Measurements from ENCODE around the gene S100A7A.
"Not testable (repeated sequence)": the region's sequence is repeated elsewhere in the genome, so short reads cannot be mapped to it uniquely, and the experiment has no call there.

Gene S100A7A

GRCh38 chr1:153404768-153405167, 11.6 kb upstream of the S100A7A start:
- no peak for DNase-seq (ENCODE audit: low read depth)
- no peak overlapping the region for H3K4me3 ChIP-seq (ENCODE audit: low read depth, low read length)
- peak; percentile 25 for TF ChIP-seq CTCF (conservative IDR thresholded peaks at IDR 0.05; ENCODE audit: low read depth, low read length)

- DNase-seq (ENCODE audit: low read depth); H3K4me3 ChIP-seq (ENCODE audit: low read depth, low read length): not testable (repeated sequence)
Measured at GRCh38 chr1:153405825-153406599, 10.3 kb upstream of the S100A7A start.

GRCh38 chr1:153407274-153407673, 9.0 kb upstream of the S100A7A start:
- not testable (repeated sequence) for DNase-seq (ENCODE audit: low read depth); H3K4me3 ChIP-seq (ENCODE audit: low read depth, low read length)

GRCh38 chr1:153413961-153414360, 2.4 kb upstream of the S100A7A start:
- not testable (repeated sequence) for DNase-seq (ENCODE audit: low read depth); H3K4me3 ChIP-seq (ENCODE audit: low read depth, low read length)

- DNase-seq (ENCODE audit: low read depth), result no peak
- no peak for TF ChIP-seq CTCF (conservative IDR thresholded peaks at IDR 0.05; ENCODE audit: low read depth, low read length)
- no peak overlapping the region for H3K4me3 ChIP-seq (ENCODE audit: low read depth, low read length)
Measured at GRCh38 chr1:153417136-153417888, 992 bp downstream of the S100A7A start.

GRCh38 chr1:153418758-153419435, 2.6 kb downstream of the S100A7A start:
- not testable (repeated sequence) for DNase-seq (ENCODE audit: low read depth); H3K4me3 ChIP-seq (ENCODE audit: low read depth, low read length)

- not testable (repeated sequence) for DNase-seq (ENCODE audit: low read depth); H3K4me3 ChIP-seq (ENCODE audit: low read depth, low read length)
Measured at GRCh38 chr1:153419436-153419793, 3.1 kb downstream of the S100A7A start.

- no peak for DNase-seq (ENCODE audit: low read depth)
- H3K4me3 ChIP-seq (ENCODE audit: low read depth, low read length), result no peak overlapping the region
- TF ChIP-seq CTCF (conservative IDR thresholded peaks at IDR 0.05; ENCODE audit: low read depth, low read length), result no peak
Measured at GRCh38 chr1:153420306-153420705, 4.0 kb downstream of the S100A7A start.

- no peak overlapping the region for H3K4me3 ChIP-seq (ENCODE audit: low read depth, low read length)
- DNase-seq (ENCODE audit: low read depth), result peak; percentile 66
- TF ChIP-seq CTCF (conservative IDR thresholded peaks at IDR 0.05; ENCODE audit: low read depth, low read length), result no peak
Measured at GRCh38 chr1:153422450-153423068, 6.2 kb downstream of the S100A7A start.

All from choroid plexus epithelial cell (primary cell).